ENCODE measurements around the gene NIN.

- TF ChIP-seq CTCF (IDR thresholded peaks at IDR 0.05) (no peak), POLR2A (IDR thresholded peaks at IDR 0.05) (no peak)
Observed at GRCh38 chr14:50834802-50835276, 3.9 kb upstream of the NIN start.
